GM18507 (cell line): ENCODE data around the gene RNFT2.

ENCODE experiments used
- DNase-seq: peaks from one replicate; pipeline ENCODE4 v3.0.0; 2011; ENCODE audit warnings: low read depth; ENCODE audit not compliant: insufficient read length; ENCODE audit errors: extremely low spot score
- FAIRE-seq: peaks from 2 replicates; lab custom pipeline; 2011; peaks lifted over from hg19 to GRCh38; lab: Jason Lieb, UNC

The RNFT2 gene

GRCh38 chr12:116859079-116859478 lies 121.0 kb downstream of the RNFT2 start:
- DNase-seq = no peak
- FAIRE-seq = no peak

- DNase-seq (no peak), FAIRE-seq (no peak)
Observed at GRCh38 chr12:116860263-116860662, 122.1 kb downstream of the RNFT2 start.

- DNase-seq = peak; percentile 30
- FAIRE-seq = peak; percentile 84
Observed at GRCh38 chr12:116861320-116861719, 123.2 kb downstream of the RNFT2 start.

GRCh38 chr12:116862167-116862566 lies 124.1 kb downstream of the RNFT2 start:
- FAIRE-seq (no peak), DNase-seq (no peak)

GRCh38 chr12:116863275-116863767 lies 125.2 kb downstream of the RNFT2 start:
- no peak for DNase-seq
- no peak for FAIRE-seq

GRCh38 chr12:116864371-116865160 lies 126.5 kb downstream of the RNFT2 start:
- FAIRE-seq (no peak), DNase-seq (no peak)

- DNase-seq (no peak), FAIRE-seq (no peak)
Observed at GRCh38 chr12:116867523-116867922, 129.4 kb downstream of the RNFT2 start.

- FAIRE-seq (no peak), DNase-seq (no peak)
Observed at GRCh38 chr12:116870306-116870705, 132.2 kb downstream of the RNFT2 start.

- FAIRE-seq (no peak), DNase-seq (no peak)
Observed at GRCh38 chr12:116874324-116874995, 136.3 kb downstream of the RNFT2 start.

GRCh38 chr12:116876151-116876869 lies 138.2 kb downstream of the RNFT2 start:
- no peak for FAIRE-seq
- no peak for DNase-seq

- FAIRE-seq (no peak), DNase-seq (no peak)
Observed at GRCh38 chr12:116878567-116879508, 140.7 kb downstream of the RNFT2 start.

GRCh38 chr12:116879509-116880212 lies 141.5 kb downstream of the RNFT2 start:
- FAIRE-seq = no peak
- DNase-seq = no peak

GRCh38 chr12:116880213-116880816 lies 142.2 kb downstream of the RNFT2 start:
- DNase-seq (no peak), FAIRE-seq (no peak)

- FAIRE-seq = no peak
- peak; percentile 40 for DNase-seq
Observed at GRCh38 chr12:116880817-116881324, 142.8 kb downstream of the RNFT2 start.

GRCh38 chr12:116881325-116881876 lies 143.3 kb downstream of the RNFT2 start, which contains the start of gene HRK:
Gene HRK, minus strand, starts transcription at chr12:116881441. Its CDS starts 134 bp downstream, at chr12:116881307.
- no peak for FAIRE-seq
- DNase-seq = no peak

GRCh38 chr12:116881877-116882507 lies 143.9 kb downstream of the RNFT2 start:
- no peak for FAIRE-seq
- no peak for DNase-seq

GRCh38 chr12:116882742-116883141 lies 144.6 kb downstream of the RNFT2 start:
- FAIRE-seq (no peak), DNase-seq (no peak)
